HCT116 (cell line): ENCODE data around the gene DUSP16. TPM values are rescaled to one million over a fixed set of nuclear protein-coding genes. Genes with fewer than 3 reads are reported as not detected.

Source experiments
- ATAC-seq: fragments of 200-7000 bp; cut with Tn5 transposase; 2 replicates; pipeline ENCODE4 v1.9.1; 2020; ENCODE audit warnings: mild to moderate bottlenecking, moderate library complexity
- BruUV-seq: library from RNA; stranded (reverse); fragments of 400-500 nt; replicated peaks from 2 replicates; lab custom pipeline; 2021; lab: Mats Ljungman, UMichigan
- CTCF ChIA-PET: fragments of 300-600 bp; sonication (Branson Sonifier 250); formaldehyde crosslinking; loops from one replicate; lab custom pipeline; 2021; ENCODE audit warnings: antibody characterized with exemption; lab: Charles Lee
- POLR2A ChIA-PET: fragments of 300-600, 350-600 bp; sonication (Branson Sonifier 250); formaldehyde crosslinking; loops from one replicate; lab custom pipeline; 2021; ENCODE audit warnings: antibody characterized with exemption; lab: Charles Lee
- RAD21 ChIA-PET, 2 experiments: fragments of 300-600 bp; sonication (Branson Sonifier 250); formaldehyde crosslinking; loops; one replicate each; lab custom pipeline; 2023; ENCODE audit warnings: low total read pairs in 2 of 2; ENCODE audit not compliant: uncharacterized antibody in 2 of 2, unreplicated experiment in 2 of 2, low non-redundant PET in 1 of 2; lab: Charles Lee
- DNase-seq: peaks from one replicate; pipeline ENCODE4 v3.0.0-alpha.2; 2010; ENCODE audit warnings: low read depth, low spot score
- H2AFZ ChIP-seq: fragments of 200-600 bp; shearing (Covaris generic), sonication (generic); 2 replicates; pipeline ENCODE4 v1.6.1; 2017; ENCODE audit warnings: low read depth, mixed run types, mixed read lengths, antibody characterized with exemption, low read length; ENCODE audit not compliant: poor library complexity, severe bottlenecking
- H3K27ac ChIP-seq: 2 replicates; pipeline ENCODE4 v1.5.1; 2012; ENCODE audit warnings: low read depth, low read length
- H3K27me3 ChIP-seq: fragments of 200-600 bp; sonication (generic); 2 replicates; pipeline ENCODE4 v1.6.1; 2016; ENCODE audit warnings: mixed run types, low read length, mixed read lengths; ENCODE audit not compliant: insufficient read depth
- H3K36me3 ChIP-seq, 2 experiments: fragments of 200-500 bp in 1 of 2; fragments of 200-600 bp in 1 of 2; sonication (Bioruptor generic) in 1 of 2; sonication (generic) in 1 of 2; 2 replicates each; pipeline versions ENCODE4 v1.5.1 to v1.6.1; 2014 to 2016; ENCODE audit warnings: low read length in 2 of 2, inconsistent platforms in 1 of 2, mixed read lengths in 1 of 2, mixed run types in 1 of 2; ENCODE audit not compliant: insufficient read depth in 2 of 2, control insufficient read depth in 1 of 2
- H3K4me1 ChIP-seq, 2 experiments: fragments of 200-600 bp in 1 of 2; sonication (generic) in 1 of 2; 2 replicates each; pipeline versions ENCODE4 v1.5.1 to v1.6.1; 2012 to 2017; ENCODE audit warnings: low read length in 2 of 2, inconsistent platforms in 1 of 2, mild to moderate bottlenecking in 1 of 2, mixed read lengths in 1 of 2, mixed run types in 1 of 2, moderate library complexity in 1 of 2; ENCODE audit not compliant: insufficient read depth in 2 of 2, control insufficient read depth in 1 of 2
- H3K4me2 ChIP-seq: fragments of 200-600 bp; sonication (generic); 2 replicates; pipeline ENCODE4 v1.6.1; 2017; ENCODE audit warnings: mixed run types, low read length, mixed read lengths
- H3K4me3 ChIP-seq, 2 experiments: fragments of 200-600 bp in 1 of 2; sonication (generic) in 1 of 2; replicated peaks in 1 of 2; 2 replicates each; pipeline ENCODE4 v1.5.1; 2011 to 2016; ENCODE audit warnings: low read length in 2 of 2, control low read depth in 1 of 2, low read depth in 1 of 2, mild to moderate bottlenecking in 1 of 2, mixed read lengths in 1 of 2, mixed run types in 1 of 2
- H3K79me2 ChIP-seq: fragments of 200-600 bp; sonication (generic); 2 replicates; pipeline ENCODE4 v1.6.1; 2017; ENCODE audit warnings: mild to moderate bottlenecking, mixed run types, low read length, moderate library complexity, mixed read lengths; ENCODE audit not compliant: insufficient read depth
- H3K9ac ChIP-seq: fragments of 200-600 bp; sonication (generic); 2 replicates; pipeline ENCODE4 v1.6.1; 2016; ENCODE audit warnings: low read length, mixed read lengths
- H3K9me2 ChIP-seq: fragments of 200-600 bp; sonication (generic), shearing (Covaris generic); 2 replicates; pipeline ENCODE4 v1.6.1; 2017; ENCODE audit warnings: mixed run types, mild to moderate bottlenecking, moderate library complexity; ENCODE audit not compliant: insufficient read depth
- H3K9me3 ChIP-seq, 2 experiments: fragments of 200-500 bp in 1 of 2; fragments of 200-600 bp in 1 of 2; sonication (Bioruptor generic) in 1 of 2; sonication (generic) in 1 of 2; 2 replicates each; pipeline ENCODE4 v1.6.1; 2014 to 2017; ENCODE audit warnings: low read length in 2 of 2, mixed read lengths in 2 of 2, inconsistent platforms in 1 of 2, low read depth in 1 of 2, mild to moderate bottlenecking in 1 of 2, mixed run types in 1 of 2, moderate library complexity in 1 of 2; ENCODE audit not compliant: control insufficient read depth in 1 of 2, insufficient read depth in 1 of 2
- H4K20me1 ChIP-seq: fragments of 200-600 bp; sonication (generic), shearing (Covaris generic); 2 replicates; pipeline ENCODE4 v1.6.1; 2017; ENCODE audit warnings: mixed run types, mild to moderate bottlenecking, moderate library complexity; ENCODE audit not compliant: insufficient read depth
- CBX3 ChIP-seq: IDR thresholded peaks from 2 replicates; pipeline ENCODE4 v1.6.1; 2012; ENCODE audit warnings: low read depth
- EGR1 ChIP-seq: IDR thresholded peaks from 2 replicates; pipeline ENCODE4 v1.6.1; 2012; ENCODE audit warnings: low read depth
- ELF1 ChIP-seq: IDR thresholded peaks from 2 replicates; pipeline ENCODE4 v1.6.1; 2012; ENCODE audit warnings: low read depth, borderline replicate concordance
- EZH2 ChIP-seq: fragments of 200-600 bp; sonication (generic); IDR thresholded peaks from 2 replicates; pipeline ENCODE4 v1.6.1; 2017; ENCODE audit warnings: antibody characterized with exemption, mixed run types
- EZH2phosphoT487 ChIP-seq: fragments of 200-600 bp; IDR thresholded peaks from 2 replicates; pipeline ENCODE4 v1.6.1; 2018; ENCODE audit warnings: antibody characterized with exemption, borderline replicate concordance
- JUND ChIP-seq: IDR thresholded peaks from 2 replicates; pipeline ENCODE4 v1.6.1; 2012
- POLR2AphosphoS5 ChIP-seq: IDR thresholded peaks from 2 replicates; pipeline ENCODE4 v1.6.1; 2011; ENCODE audit warnings: mild to moderate bottlenecking, low read depth, low read length, moderate library complexity
- SIN3A ChIP-seq: IDR thresholded peaks from 2 replicates; pipeline ENCODE4 v1.6.1; 2012; ENCODE audit warnings: low read depth
- SP1 ChIP-seq: IDR thresholded peaks from 2 replicates; pipeline ENCODE4 v1.6.1; 2012; ENCODE audit warnings: low read depth
- TCF7L2 ChIP-seq: IDR thresholded peaks from 2 replicates; pipeline ENCODE4 v1.7.0; 2011; ENCODE audit warnings: borderline replicate concordance, inconsistent platforms; ENCODE audit not compliant: insufficient read depth, insufficient read length; ENCODE audit errors: extremely low read depth
- YY1 ChIP-seq: IDR thresholded peaks from 2 replicates; pipeline ENCODE4 v1.6.1; 2011; ENCODE audit warnings: low read length, low read depth, moderate library complexity, mild to moderate bottlenecking; ENCODE audit not compliant: insufficient replicate concordance; ENCODE audit errors: extremely low read depth
- ZBTB33 ChIP-seq: IDR thresholded peaks from 2 replicates; pipeline ENCODE4 v1.6.1; 2011; ENCODE audit warnings: mild to moderate bottlenecking, low read length, moderate library complexity; ENCODE audit not compliant: insufficient replicate concordance; ENCODE audit errors: extremely low read depth
- ZFX ChIP-seq: fragments of 450-650 bp; IDR thresholded peaks from 2 replicates; pipeline ENCODE4 v1.6.1; 2017
- ZNF274 ChIP-seq: fragments of 200-500 bp; sonication (Bioruptor generic); IDR thresholded peaks from 2 replicates; pipeline ENCODE4 v1.6.1; 2014; ENCODE audit warnings: mild to moderate bottlenecking, low read depth, low read length, inconsistent platforms
- intact Hi-C: fragments of 100-400 bp; cut with micrococcal nuclease; formaldehyde crosslinking; loops from 2 replicates; pipeline ENCODE4 v1.10.0; 2022
- total RNA-seq: library from RNA; stranded (reverse); gene quantifications from one replicate; pipeline ENCODE4 v1.2.1, GENCODE V29; 2021; ENCODE audit not compliant: unreplicated experiment
- TF ChIP-seq, protein P1 (sequence below): IDR thresholded peaks from 2 replicates; pipeline ENCODE4 v1.6.1; 2012
- TF ChIP-seq, protein P2 (sequence below): IDR thresholded peaks from 2 replicates; pipeline ENCODE4 v1.6.1; 2012
- TF ChIP-seq, protein P3 (sequence below), 3 experiments: fragments of 200-600 bp in 1 of 3; sonication (generic) in 1 of 3; IDR thresholded peaks in 2 of 3; conservative IDR thresholded peaks in 1 of 3; 2 replicates each; pipeline ENCODE4 v1.5.1; 2012 to 2017; ENCODE audit warnings: low read depth in 2 of 3, low read length in 2 of 3, antibody characterized with exemption in 1 of 3, borderline replicate concordance in 1 of 3, control low read depth in 1 of 3, mild to moderate bottlenecking in 1 of 3, mixed read lengths in 1 of 3, mixed run types in 1 of 3, moderate library complexity in 1 of 3; ENCODE audit not compliant: insufficient read depth in 1 of 3
- TF ChIP-seq, protein P4 (sequence below): IDR thresholded peaks from 2 replicates; pipeline ENCODE4 v1.6.1; 2012; ENCODE audit warnings: low read depth

Gene DUSP16
- total RNA-seq, 1 experiment from 2014 or later = 13.4 TPM

GRCh38 chr12:12452326-12452902 lies 110.2 kb downstream of the DUSP16 start:
- ChIA-PET CTCF (no interaction called here), POLR2A (no interaction called here), RAD21 (no interaction called here)
- ATAC-seq (no peak), DNase-seq (no peak)
- Histone ChIP-seq H2AFZ (no peak overlapping the region), H3K36me3 (no peaks in the 10 kb centered on the region), H3K27ac (no peak overlapping the region), H4K20me1 (no peaks in the 10 kb centered on the region), H3K27me3 (no peaks in the 10 kb centered on the region), H3K4me2 (no peak overlapping the region), H3K9ac (no peak overlapping the region), H3K9me3 (no peaks in the 10 kb centered on the region), H3K4me1 (no peaks in the 10 kb centered on the region), H3K79me2 (no peaks in the 10 kb centered on the region), H3K4me3 (no peak overlapping the region), H3K9me2 (no peaks in the 10 kb centered on the region; the same call in 1 of the 2 replicates)
- TF ChIP-seq, protein P1, sequence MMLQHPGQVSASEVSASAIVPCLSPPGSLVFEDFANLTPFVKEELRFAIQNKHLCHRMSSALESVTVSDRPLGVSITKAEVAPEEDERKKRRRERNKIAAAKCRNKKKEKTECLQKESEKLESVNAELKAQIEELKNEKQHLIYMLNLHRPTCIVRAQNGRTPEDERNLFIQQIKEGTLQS = no peak
- TF ChIP-seq, protein P2, sequence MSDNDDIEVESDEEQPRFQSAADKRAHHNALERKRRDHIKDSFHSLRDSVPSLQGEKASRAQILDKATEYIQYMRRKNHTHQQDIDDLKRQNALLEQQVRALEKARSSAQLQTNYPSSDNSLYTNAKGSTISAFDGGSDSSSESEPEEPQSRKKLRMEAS = no peak
- TF ChIP-seq ELF1 (no peak), EGR1 (no peak), CBX3 (no peak), ZFX (no peak), EZH2phosphoT487 (no peak), TCF7L2 (no peak), ZNF274 (no peak), YY1 (no peak), SP1 (no peak), EZH2 (no peak), POLR2AphosphoS5 (no peak), ZBTB33 (no peak), SIN3A (no peak), JUND (no peak)
- TF ChIP-seq, protein P3, sequence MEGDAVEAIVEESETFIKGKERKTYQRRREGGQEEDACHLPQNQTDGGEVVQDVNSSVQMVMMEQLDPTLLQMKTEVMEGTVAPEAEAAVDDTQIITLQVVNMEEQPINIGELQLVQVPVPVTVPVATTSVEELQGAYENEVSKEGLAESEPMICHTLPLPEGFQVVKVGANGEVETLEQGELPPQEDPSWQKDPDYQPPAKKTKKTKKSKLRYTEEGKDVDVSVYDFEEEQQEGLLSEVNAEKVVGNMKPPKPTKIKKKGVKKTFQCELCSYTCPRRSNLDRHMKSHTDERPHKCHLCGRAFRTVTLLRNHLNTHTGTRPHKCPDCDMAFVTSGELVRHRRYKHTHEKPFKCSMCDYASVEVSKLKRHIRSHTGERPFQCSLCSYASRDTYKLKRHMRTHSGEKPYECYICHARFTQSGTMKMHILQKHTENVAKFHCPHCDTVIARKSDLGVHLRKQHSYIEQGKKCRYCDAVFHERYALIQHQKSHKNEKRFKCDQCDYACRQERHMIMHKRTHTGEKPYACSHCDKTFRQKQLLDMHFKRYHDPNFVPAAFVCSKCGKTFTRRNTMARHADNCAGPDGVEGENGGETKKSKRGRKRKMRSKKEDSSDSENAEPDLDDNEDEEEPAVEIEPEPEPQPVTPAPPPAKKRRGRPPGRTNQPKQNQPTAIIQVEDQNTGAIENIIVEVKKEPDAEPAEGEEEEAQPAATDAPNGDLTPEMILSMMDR (IDR thresholded peaks at IDR 0.05 in 2 of 3, conservative IDR thresholded peaks at IDR 0.05 in 1 of 3; ENCODE audit: borderline replicate concordance in 1 of 3, insufficient read depth in 1 of 3, low read depth in 2 of 3, low read length in 2 of 3) = no peak
- TF ChIP-seq, protein P4, sequence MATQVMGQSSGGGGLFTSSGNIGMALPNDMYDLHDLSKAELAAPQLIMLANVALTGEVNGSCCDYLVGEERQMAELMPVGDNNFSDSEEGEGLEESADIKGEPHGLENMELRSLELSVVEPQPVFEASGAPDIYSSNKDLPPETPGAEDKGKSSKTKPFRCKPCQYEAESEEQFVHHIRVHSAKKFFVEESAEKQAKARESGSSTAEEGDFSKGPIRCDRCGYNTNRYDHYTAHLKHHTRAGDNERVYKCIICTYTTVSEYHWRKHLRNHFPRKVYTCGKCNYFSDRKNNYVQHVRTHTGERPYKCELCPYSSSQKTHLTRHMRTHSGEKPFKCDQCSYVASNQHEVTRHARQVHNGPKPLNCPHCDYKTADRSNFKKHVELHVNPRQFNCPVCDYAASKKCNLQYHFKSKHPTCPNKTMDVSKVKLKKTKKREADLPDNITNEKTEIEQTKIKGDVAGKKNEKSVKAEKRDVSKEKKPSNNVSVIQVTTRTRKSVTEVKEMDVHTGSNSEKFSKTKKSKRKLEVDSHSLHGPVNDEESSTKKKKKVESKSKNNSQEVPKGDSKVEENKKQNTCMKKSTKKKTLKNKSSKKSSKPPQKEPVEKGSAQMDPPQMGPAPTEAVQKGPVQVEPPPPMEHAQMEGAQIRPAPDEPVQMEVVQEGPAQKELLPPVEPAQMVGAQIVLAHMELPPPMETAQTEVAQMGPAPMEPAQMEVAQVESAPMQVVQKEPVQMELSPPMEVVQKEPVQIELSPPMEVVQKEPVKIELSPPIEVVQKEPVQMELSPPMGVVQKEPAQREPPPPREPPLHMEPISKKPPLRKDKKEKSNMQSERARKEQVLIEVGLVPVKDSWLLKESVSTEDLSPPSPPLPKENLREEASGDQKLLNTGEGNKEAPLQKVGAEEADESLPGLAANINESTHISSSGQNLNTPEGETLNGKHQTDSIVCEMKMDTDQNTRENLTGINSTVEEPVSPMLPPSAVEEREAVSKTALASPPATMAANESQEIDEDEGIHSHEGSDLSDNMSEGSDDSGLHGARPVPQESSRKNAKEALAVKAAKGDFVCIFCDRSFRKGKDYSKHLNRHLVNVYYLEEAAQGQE = no peak
- intact Hi-C loops = no loop called here
- BruUV-seq = no TSS peak
